H1 (cell line): ENCODE results near the gene AGPAT4. TPM values are rescaled to one million over a fixed set of nuclear protein-coding genes. Genes with fewer than 3 reads are reported as not detected.

Experiments
- CTCF ChIA-PET: fragments of 300-600 bp; sonication (Branson Sonifier 250); formaldehyde crosslinking; loops from one replicate; lab custom pipeline; 2021; ENCODE audit not compliant: partially characterized antibody; lab: Charles Lee
- POLR2A ChIA-PET: fragments of 300-600 bp; sonication (Branson Sonifier 250); formaldehyde crosslinking; loops from one replicate; lab custom pipeline; 2021; ENCODE audit warnings: inconsistent platforms; ENCODE audit not compliant: partially characterized antibody; lab: Charles Lee
- DNase-seq, 2 experiments: peaks; one replicate each; pipeline versions ENCODE4 v3.0.0 to v3.0.0-alpha.2; 2010 to 2022; ENCODE audit warnings: low spot score in 2 of 2, low read depth in 1 of 2, mixed read lengths in 1 of 2
- FAIRE-seq: peaks from 2 replicates; lab custom pipeline; 2011; peaks lifted over from hg19 to GRCh38; lab: Jason Lieb, UNC
- H2AFZ ChIP-seq: 2 replicates; pipeline ENCODE4 v1.8.1; 2012; ENCODE audit warnings: low read length, inconsistent platforms
- H2AK5ac ChIP-seq: 2 replicates; pipeline ENCODE4 v1.6.1; 2013; ENCODE audit warnings: low read depth, low read length
- H2BK120ac ChIP-seq: replicated peaks from 2 replicates; pipeline ENCODE3; 2013; ENCODE audit warnings: low read depth, low read length, inconsistent platforms
- H2BK12ac ChIP-seq: 2 replicates; pipeline ENCODE4 v1.6.1; 2013; ENCODE audit warnings: low read depth, low read length
- H2BK15ac ChIP-seq: 2 replicates; pipeline ENCODE4 v1.6.1; 2013; ENCODE audit warnings: low read length
- H2BK20ac ChIP-seq: 2 replicates; pipeline ENCODE4 v1.6.1; 2013; ENCODE audit warnings: low read length
- H2BK5ac ChIP-seq: 2 replicates; pipeline ENCODE4 v1.6.1; 2013; ENCODE audit warnings: low read depth, low read length
- H3K14ac ChIP-seq: 2 replicates; pipeline ENCODE4 v1.6.1; 2013; ENCODE audit warnings: inconsistent platforms; ENCODE audit not compliant: insufficient read length
- H3K18ac ChIP-seq: 2 replicates; pipeline ENCODE4 v1.6.1; 2013; ENCODE audit warnings: low read length; ENCODE audit errors: extremely low read depth
- H3K23ac ChIP-seq: 2 replicates; pipeline ENCODE4 v1.6.1; 2013; ENCODE audit warnings: inconsistent platforms; ENCODE audit not compliant: insufficient read length
- H3K23me2 ChIP-seq: 2 replicates; pipeline ENCODE4 v1.6.1; 2013; ENCODE audit warnings: low read depth, low read length
- H3K27ac ChIP-seq: 2 replicates; pipeline ENCODE4 v1.6.1; 2011; ENCODE audit warnings: low read depth, low read length, inconsistent platforms
- H3K27me3 ChIP-seq, 4 experiments: replicated peaks in 1 of 4; 1 replicate in 1 of 4; 2 replicates in 3 of 4; pipeline versions ENCODE4 v1.6.1 to v1.8.1; 2011 to 2013; ENCODE audit warnings: low read length in 3 of 4, mild to moderate bottlenecking in 3 of 4, inconsistent platforms in 2 of 4, mixed read lengths in 2 of 4, moderate library complexity in 1 of 4; ENCODE audit not compliant: control insufficient read depth in 3 of 4, insufficient read depth in 3 of 4; ENCODE audit errors: extremely low read depth in 1 of 4
- H3K36me3 ChIP-seq, 4 experiments: 2 replicates each; pipeline versions ENCODE4 v1.6.1 to v1.8.1; 2011 to 2013; ENCODE audit warnings: mild to moderate bottlenecking in 4 of 4, low read length in 3 of 4, moderate library complexity in 2 of 4, control low read depth in 1 of 4, inconsistent platforms in 1 of 4; ENCODE audit not compliant: insufficient read depth in 4 of 4, control insufficient read depth in 2 of 4
- H3K4ac ChIP-seq: replicated peaks from 2 replicates; pipeline ENCODE3; 2013; ENCODE audit warnings: low read length, low read depth, mixed read lengths, inconsistent platforms; ENCODE audit not compliant: insufficient read length
- H3K4me1 ChIP-seq, 4 experiments: replicated peaks in 1 of 4; 1 replicate in 1 of 4; 2 replicates in 3 of 4; pipeline versions ENCODE4 v1.6.1 to v1.8.1; 2011 to 2013; ENCODE audit warnings: low read length in 3 of 4, inconsistent platforms in 2 of 4, mixed read lengths in 1 of 4; ENCODE audit not compliant: insufficient read depth in 4 of 4, control insufficient read depth in 3 of 4
- H3K4me2 ChIP-seq, 2 experiments: 2 replicates each; pipeline versions ENCODE4 v1.6.1 to v1.8.1; 2011 to 2013; ENCODE audit warnings: low read depth in 2 of 2, low read length in 2 of 2, control low read depth in 1 of 2, inconsistent platforms in 1 of 2, mild to moderate bottlenecking in 1 of 2; ENCODE audit not compliant: insufficient read depth in 1 of 2
- H3K4me3 ChIP-seq, 4 experiments: fragments of 200-600, 300-600 bp in 1 of 4; sonication (generic), shearing (Covaris generic), sonication (Bioruptor Twin) in 1 of 4; 2 replicates each; pipeline versions ENCODE4 v1.5.1 to v1.8.1; 2011 to 2016; ENCODE audit warnings: low read length in 4 of 4, low read depth in 3 of 4, control low read depth in 2 of 4, inconsistent platforms in 2 of 4, mild to moderate bottlenecking in 2 of 4, mixed read lengths in 1 of 4, moderate library complexity in 1 of 4; ENCODE audit not compliant: insufficient read depth in 2 of 4; ENCODE audit errors: extremely low read depth in 1 of 4
- H3K56ac ChIP-seq: replicated peaks from 2 replicates; pipeline ENCODE3; 2013; ENCODE audit warnings: low read depth, mild to moderate bottlenecking, mixed read lengths, low read length, inconsistent platforms; ENCODE audit not compliant: insufficient read length
- H3K79me1 ChIP-seq: 2 replicates; pipeline ENCODE4 v1.6.1; 2013; ENCODE audit warnings: low read depth, low read length, control low read depth
- H3K79me2 ChIP-seq, 2 experiments: 2 replicates each; pipeline versions ENCODE4 v1.6.1 to v1.8.1; 2012 to 2013; ENCODE audit warnings: low read length in 2 of 2, mild to moderate bottlenecking in 2 of 2, inconsistent platforms in 1 of 2; ENCODE audit not compliant: insufficient read depth in 2 of 2, control insufficient read depth in 1 of 2
- H3K9ac ChIP-seq, 4 experiments: replicated peaks in 1 of 4; 1 replicate in 1 of 4; 2 replicates in 3 of 4; pipeline versions ENCODE4 v1.6.1 to v1.8.1; 2011 to 2013; ENCODE audit warnings: low read depth in 3 of 4, low read length in 3 of 4, control low read depth in 2 of 4, mild to moderate bottlenecking in 2 of 4, moderate library complexity in 2 of 4, inconsistent platforms in 1 of 4; ENCODE audit errors: extremely low read depth in 1 of 4
- H3K9me3 ChIP-seq, 2 experiments: 2 replicates each; pipeline versions ENCODE4 v1.6.1 to v1.8.1; 2012 to 2013; ENCODE audit warnings: mild to moderate bottlenecking in 2 of 2, moderate library complexity in 2 of 2, control low read depth in 1 of 2, inconsistent platforms in 1 of 2, low read depth in 1 of 2, low read length in 1 of 2, mixed read lengths in 1 of 2; ENCODE audit not compliant: insufficient read depth in 2 of 2
- H4K20me1 ChIP-seq, 2 experiments: replicated peaks in 1 of 2; 2 replicates each; pipeline versions ENCODE3 to v1.8.1; 2011 to 2013; ENCODE audit warnings: inconsistent platforms in 2 of 2, low read length in 2 of 2, mild to moderate bottlenecking in 1 of 2; ENCODE audit not compliant: insufficient read depth in 2 of 2, control insufficient read depth in 1 of 2
- H4K5ac ChIP-seq: 2 replicates; pipeline ENCODE4 v1.6.1; 2013; ENCODE audit warnings: low read length, low read depth, mixed read lengths, inconsistent platforms; ENCODE audit not compliant: insufficient read length
- H4K8ac ChIP-seq: 2 replicates; pipeline ENCODE4 v1.8.0; 2013; ENCODE audit warnings: mild to moderate bottlenecking, moderate library complexity, low read length, inconsistent platforms; ENCODE audit not compliant: insufficient read depth; ENCODE audit errors: extremely low read depth
- H4K91ac ChIP-seq: replicated peaks from 2 replicates; pipeline ENCODE3; 2013; ENCODE audit warnings: low read length, mixed read lengths, inconsistent platforms; ENCODE audit not compliant: insufficient read length
- CHD1 ChIP-seq: IDR thresholded peaks from 2 replicates; pipeline ENCODE4 v1.6.1; 2012; ENCODE audit warnings: low read depth, low read length, improper control_type of control experiment
- EZH2 ChIP-seq: fragments of 200-600 bp; sonication (generic); IDR thresholded peaks from 2 replicates; pipeline ENCODE4 v1.7.1; 2012; ENCODE audit warnings: low read depth, mild to moderate bottlenecking, moderate library complexity, low read length, inconsistent platforms; ENCODE audit not compliant: severe bottlenecking
- POLR2A ChIP-seq, 2 experiments: IDR thresholded peaks; 1 replicate in 1 of 2; 2 replicates in 1 of 2; pipeline ENCODE4 v1.6.1; 2011; ENCODE audit warnings: low read depth in 2 of 2, low read length in 2 of 2, mild to moderate bottlenecking in 2 of 2; ENCODE audit errors: control extremely low read depth in 1 of 2
- SRF ChIP-seq: IDR thresholded peaks from 2 replicates; pipeline ENCODE4 v1.6.1; 2011; ENCODE audit warnings: mild to moderate bottlenecking, low read depth, low read length, moderate library complexity
- TAF1 ChIP-seq: IDR thresholded peaks from 2 replicates; pipeline ENCODE4 v1.6.1; 2011; ENCODE audit warnings: mild to moderate bottlenecking, low read depth, low read length
- TBP ChIP-seq: IDR thresholded peaks from 2 replicates; pipeline ENCODE4 v1.6.1; 2011; ENCODE audit warnings: low read depth, low read length, improper control_type of control experiment
- TCF12 ChIP-seq: IDR thresholded peaks from 2 replicates; pipeline ENCODE4 v1.6.1; 2011; ENCODE audit warnings: low read depth, mild to moderate bottlenecking, low read length
- WGBS, 2 experiments: shearing (Covaris generic) in 1 of 2; methylation state at CpG; one replicate each; pipeline versions ENCODE4 v1.1.6 to v1.1.7; 2013 to 2015; ENCODE audit warnings: low lambda C conversion rate in 2 of 2, mixed read lengths in 2 of 2, inconsistent platforms in 1 of 2, low coverage in 1 of 2, missing lambda C conversion rate in 1 of 2; ENCODE audit not compliant: insufficient replicate concordance in 2 of 2, insufficient coverage in 1 of 2, insufficient read length in 1 of 2; ENCODE audit errors: extremely low coverage in 1 of 2, missing lambda C conversion rate in 1 of 2; 5-methylcytosine and 5-hydroxymethylcytosine counted together
- polyA plus RNA-seq, 7 experiments: library from polyadenylated mRNA; depleted of rRNA in 3 of 7; stranded (reverse) in 5 of 7; unstranded in 2 of 7; fragments of >200 nt in 5 of 7; fragments of 200-250 nt in 2 of 7; gene quantifications; 1 replicate in 5 of 7; 2 replicates in 1 of 7; 4 replicates in 1 of 7; pipeline versions ENCODE4 v1.2.1 to v1.2.3, GENCODE V29; 2011 to 2013; ENCODE audit warnings: missing spikeins in 2 of 7, mixed read lengths in 2 of 7
- total RNA-seq: library from RNA; stranded (reverse); fragmentation: NEBNext Ultra II Directional; extraction: Animal tissue kit (Norgen Biotek cat#: 25700); gene quantifications from 2 replicates; pipeline ENCODE4 v1.2.1, GENCODE V29; 2021

AGPAT4 gene
- total and polyA plus RNA-seq, 2 of the 8 experiments (the other 6 are each of a cell fraction or from before 2014, with no cell fraction given): 13.5 to 23.8 TPM

DNA sequence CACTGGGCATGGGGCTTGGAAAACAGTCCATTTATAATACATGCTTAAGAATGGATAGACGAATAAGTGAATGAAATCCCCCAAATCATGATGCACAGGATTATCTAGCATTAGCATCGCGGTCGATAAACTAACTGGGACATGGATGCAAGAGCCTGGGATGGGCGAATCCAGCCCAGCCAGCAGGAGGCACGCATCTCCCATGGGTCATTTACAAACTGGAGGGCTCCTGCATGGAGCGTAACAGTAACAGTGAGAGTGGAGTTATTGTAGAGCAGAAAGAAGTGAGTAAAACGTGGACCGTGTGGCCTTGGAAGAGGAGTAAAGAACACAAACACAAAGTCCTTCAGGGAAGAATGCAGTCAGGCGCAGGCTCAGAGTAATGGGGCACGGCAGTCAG lies 136.5 kb downstream of the AGPAT4 start:
- Histone ChIP-seq H3K56ac (no peak overlapping the region), H3K4ac (no peak overlapping the region)
- FAIRE-seq: no peak

More for the DNA sequence above, 136.5 kb downstream of the AGPAT4 start:
- Histone ChIP-seq H4K91ac (no peak overlapping the region), H3K27ac (no peak overlapping the region), H3K18ac (no peak overlapping the region), H2BK12ac (no peak overlapping the region), H3K36me3 (peaks cover 2 to 22% (median 13%) of the 10 kb centered on the region in 4 experiments; a peak in 4 of 8 replicates), H2BK20ac (no peak overlapping the region), H2BK5ac (no peak overlapping the region), H3K23me2 (no peaks in the 10 kb centered on the region), H3K79me2 (no peaks in the 10 kb centered on the region), H4K8ac (no peak overlapping the region), H3K4me1 (no peaks in the 10 kb centered on the region), H3K9me3 (peaks cover 0 to 3% of the 10 kb centered on the region in 2 experiments; a peak in 1 of 4 replicates), H3K79me1 (no peaks in the 10 kb centered on the region), H2AK5ac (no peak overlapping the region), H4K5ac (no peak overlapping the region), H2BK15ac (no peak overlapping the region), H3K23ac (no peak overlapping the region), H3K4me2 (no peak overlapping the region), H3K14ac (no peak overlapping the region), H3K9ac (no peak overlapping the region), H2AFZ (no peak overlapping the region), H4K20me1 (peaks cover 0 to 5% of the 10 kb centered on the region in 2 experiments), H2BK120ac (no peak overlapping the region), H3K4me3 (no peak overlapping the region), H3K27me3 (no peaks in the 10 kb centered on the region)
- ChIA-PET CTCF (interaction anchor here (0.5 to 5.0 kb wide), 5 partner anchors 13 to 236 kb away, joined by 3 to 77 read pairs (median 13); no protein-coding TSS in a partner anchor), POLR2A (interaction anchor here (0.8 to 1.6 kb wide), 2 partner anchors 11 to 137 kb away, joined by 3 to 4 read pairs; partner anchors contain the start of gene AGPAT4)
- no peak for DNase-seq
- 90% methylated on average over 11 of the region's 11 CpGs; no CpG with 5 or more reads in 1 of the 2 experiments for WGBS, 2 experiments
- no peak for TF ChIP-seq TBP
- no peak for TF ChIP-seq EZH2
- no peak for TF ChIP-seq SRF
- no peak for TF ChIP-seq CHD1
- no peak for TF ChIP-seq TCF12
- TF ChIP-seq POLR2A (IDR thresholded peaks at IDR 0.05; ENCODE audit: control extremely low read depth in 1 of 2, low read depth in 2 of 2, low read length in 2 of 2): peak in 1 of 2 experiments; percentile 33; a peak in 1 of 3 replicates
- TF ChIP-seq TAF1: no peak
